Adrenal gland (tissue), 12 donors: ENCODE results near the gene CGRRF1. TPM values are rescaled to one million over a fixed set of nuclear protein-coding genes. Genes with fewer than 3 reads are reported as not detected.
A peak's percentile ranks its signal among the peaks of the same experiment; 100 is the strongest.

Experiments used
- DNase-seq, 7 donors: peaks; one replicate each; pipeline ENCODE4 v3.0.0-alpha.2; 2019 to 2020
- H3K27ac ChIP-seq, 5 donors: fragments of 200-600 bp; sonication (generic) in 4 of 5; 1 replicate in 3 of 5; 2 replicates in 2 of 5; pipeline versions ENCODE4 v1.5.1 to v1.8.0; 2016 to 2020; ENCODE audit warnings: mild to moderate bottlenecking in 1 of 5
- H3K27me3 ChIP-seq: fragments of 200-600 bp; 2 replicates; pipeline ENCODE4 v1.8.0; 2021
- H3K36me3 ChIP-seq, 2 donors: fragments of 200-600 bp; replicated peaks in 1 of 2; 1 replicate in 1 of 2; 2 replicates in 1 of 2; pipeline versions ENCODE4 v1.5.1 to v1.8.0; 2018 to 2022
- H3K4me1 ChIP-seq, 2 donors: fragments of 200-600 bp; replicated peaks in 1 of 2; 1 replicate in 1 of 2; 2 replicates in 1 of 2; pipeline versions ENCODE4 v1.5.1 to v1.8.0; 2018 to 2021
- H3K4me3 ChIP-seq, 4 donors: fragments of 200-600 bp; sonication (generic) in 3 of 4; one replicate each; pipeline ENCODE4 v1.5.1; 2016 to 2018
- H3K9me3 ChIP-seq, 3 donors: fragments of 200-600 bp; sonication (generic) in 1 of 3; replicated peaks in 1 of 3; 1 replicate in 2 of 3; 2 replicates in 1 of 3; pipeline versions ENCODE4 v1.5.1 to v1.8.0; 2016 to 2021
- POLR2A ChIP-seq, 2 donors: fragments of 450-650 bp; IDR thresholded peaks; one replicate each; pipeline ENCODE4 v1.6.1; 2017; ENCODE audit warnings: antibody characterized with exemption in 2 of 2, mild to moderate bottlenecking in 2 of 2, moderate library complexity in 1 of 2
- WGBS, 4 donors: extraction: QIAGEN DNeasy Blood & Tissue Kit in 2 of 4; methylation state at CpG; one replicate each; pipeline versions ENCODE4 v1.1.5 to v1.1.7; 2013 to 2017; 5-methylcytosine and 5-hydroxymethylcytosine counted together
- intact Hi-C, 2 donors: fragments of 100-400 bp; cut with DNase I; formaldehyde crosslinking; loops; one replicate each; pipeline versions ENCODE4 v1.14.1 to v1.15.0; 2022 to 2023
- polyA plus RNA-seq, 3 donors: library from polyadenylated mRNA; stranded (reverse); fragments of 200-250 nt in 2 of 3; fragments of 350-450 nt in 1 of 3; fragmentation: Illumina TruSeq in 1 of 3; extraction: RNeasy Lipid Tissue Mini Kit (QIAGEN cat#74804) in 1 of 3; gene quantifications; one replicate each; pipeline ENCODE4 v1.2.3, GENCODE V29; 2013 to 2014
- total RNA-seq, 9 donors: library from RNA; depleted of rRNA in 4 of 9; stranded (reverse); fragments of >200 nt in 4 of 9; fragments of 120-200 nt in 1 of 9; fragmentation: NEBNext Ultra II Directional in 1 of 9; extraction: Animal tissue kit (Norgen Biotek cat#: 25700) in 1 of 9; gene quantifications; one replicate each; pipeline versions ENCODE4 v1.1.0 to v1.2.4, GENCODE V29; 2013 to 2023
- TF ChIP-seq, protein P1 (sequence below), 6 experiments: fragments of 450-650 bp in 4 of 6; fragments of 200-600 bp in 2 of 6; sonication (generic) in 1 of 6; IDR thresholded peaks; 1 replicate in 5 of 6; 2 replicates in 1 of 6; pipeline versions ENCODE4 v1.5.1 to v1.8.0; 2016 to 2021; ENCODE audit warnings: antibody characterized with exemption in 6 of 6, mild to moderate bottlenecking in 2 of 6, moderate library complexity in 1 of 6
- donor health status: healthy with polysubstance abuse.
- donor health status: Bipolar disorder and iron deficiency.
- donor health status: DM: yes; HTN: yes; CAD: no.
- donor health status: DM: no; HTN: no; CAD: no.
- donor health status: DM: no; HTN: no; CAD: no.
- donor health status: DM: yes; HTN: yes; CAD: no.

The CGRRF1 gene
- total and polyA plus RNA-seq, 12 donors: 9.4 to 26.9 (median 18.5) TPM

- Histone ChIP-seq H3K36me3 (no peaks in the 10 kb centered on the region), H3K27ac (no peak overlapping the region), H3K9me3 (no peaks in the 10 kb centered on the region), H3K27me3 (no peaks in the 10 kb centered on the region), H3K4me1 (peaks cover 0 to 10% of the 10 kb centered on the region in 2 donors), H3K4me3 (no peak overlapping the region)
- intact Hi-C loops: no loop called here
- TF ChIP-seq, protein P1, sequence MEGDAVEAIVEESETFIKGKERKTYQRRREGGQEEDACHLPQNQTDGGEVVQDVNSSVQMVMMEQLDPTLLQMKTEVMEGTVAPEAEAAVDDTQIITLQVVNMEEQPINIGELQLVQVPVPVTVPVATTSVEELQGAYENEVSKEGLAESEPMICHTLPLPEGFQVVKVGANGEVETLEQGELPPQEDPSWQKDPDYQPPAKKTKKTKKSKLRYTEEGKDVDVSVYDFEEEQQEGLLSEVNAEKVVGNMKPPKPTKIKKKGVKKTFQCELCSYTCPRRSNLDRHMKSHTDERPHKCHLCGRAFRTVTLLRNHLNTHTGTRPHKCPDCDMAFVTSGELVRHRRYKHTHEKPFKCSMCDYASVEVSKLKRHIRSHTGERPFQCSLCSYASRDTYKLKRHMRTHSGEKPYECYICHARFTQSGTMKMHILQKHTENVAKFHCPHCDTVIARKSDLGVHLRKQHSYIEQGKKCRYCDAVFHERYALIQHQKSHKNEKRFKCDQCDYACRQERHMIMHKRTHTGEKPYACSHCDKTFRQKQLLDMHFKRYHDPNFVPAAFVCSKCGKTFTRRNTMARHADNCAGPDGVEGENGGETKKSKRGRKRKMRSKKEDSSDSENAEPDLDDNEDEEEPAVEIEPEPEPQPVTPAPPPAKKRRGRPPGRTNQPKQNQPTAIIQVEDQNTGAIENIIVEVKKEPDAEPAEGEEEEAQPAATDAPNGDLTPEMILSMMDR (IDR thresholded peaks at IDR 0.05): no peak
- TF ChIP-seq POLR2A (IDR thresholded peaks at IDR 0.05): no peak
- DNase-seq: no peak
Observed at GRCh38 chr14:54467280-54467679, 42.4 kb upstream of the CGRRF1 start.

GRCh38 chr14:54470701-54471100 is 39.0 kb upstream of the CGRRF1 start:
- intact Hi-C loops: no loop called here
- Histone ChIP-seq H3K27me3 (no peaks in the 10 kb centered on the region), H3K36me3 (no peaks in the 10 kb centered on the region), H3K27ac (no peak overlapping the region), H3K4me3 (no peak overlapping the region), H3K4me1 (peaks cover 0 to 16% of the 10 kb centered on the region in 2 donors), H3K9me3 (no peaks in the 10 kb centered on the region)
- 90 to 96% (median 94%) methylated on average over 4 of the region's 4 CpGs for WGBS, 4 donors
- DNase-seq: no peak
- TF ChIP-seq, protein P1 (IDR thresholded peaks at IDR 0.05): no peak
- TF ChIP-seq POLR2A (IDR thresholded peaks at IDR 0.05): no peak

GRCh38 chr14:54471641-54472040 is 38.1 kb upstream of the CGRRF1 start:
- intact Hi-C loops: no loop called here
- no peaks in the 10 kb centered on the region for H3K27me3 ChIP-seq
- H3K4me3 ChIP-seq: no peak overlapping the region
- peak overlapping the region in 3 of 5 donors; percentile 12 to 61 (median 40) for H3K27ac ChIP-seq
- no peaks in the 10 kb centered on the region for H3K36me3 ChIP-seq
- no peak for TF ChIP-seq POLR2A (IDR thresholded peaks at IDR 0.05)
- TF ChIP-seq, protein P1 (IDR thresholded peaks at IDR 0.05): no peak
- WGBS, 4 donors: 51 to 71% (median 62%) methylated on average over 4 of the region's 4 CpGs
- no peaks in the 10 kb centered on the region for H3K9me3 ChIP-seq
- H3K4me1 ChIP-seq: peaks cover 0 to 16% of the 10 kb centered on the region in 2 donors
- DNase-seq: peak in 6 of 7 donors; percentile 62 to 70 (median 68)

GRCh38 chr14:54472315-54472714 is 37.4 kb upstream of the CGRRF1 start:
- TF ChIP-seq, protein P1 (IDR thresholded peaks at IDR 0.05): no peak
- TF ChIP-seq POLR2A (IDR thresholded peaks at IDR 0.05): no peak
- H3K9me3 ChIP-seq: peaks cover 0 to 6% (median 0%) of the 10 kb centered on the region in 3 donors
- peak overlapping the region in 4 of 5 donors; percentile 12 to 61 (median 40) for H3K27ac ChIP-seq
- H3K27me3 ChIP-seq: no peaks in the 10 kb centered on the region
- H3K4me3 ChIP-seq: no peak overlapping the region
- intact Hi-C loops: no loop called here
- H3K4me1 ChIP-seq: peaks cover 0 to 16% of the 10 kb centered on the region in 2 donors
- no peak for DNase-seq
- peaks cover 0 to 4% of the 10 kb centered on the region in 2 donors for H3K36me3 ChIP-seq
- 72 to 85% (median 73%) methylated on average over 4 of the region's 4 CpGs for WGBS, 4 donors
